GM12872 (cell line): Measurements from ENCODE around the gene ADCK2.
A peak's percentile ranks its signal among the peaks of the same experiment; 100 is the strongest.

Experiments used
- CTCF ChIP-seq: IDR thresholded peaks from 3 replicates; pipeline ENCODE4 v1.5.1; 2011; ENCODE audit warnings: low read depth, mild to moderate bottlenecking, low read length, moderate library complexity; ENCODE audit not compliant: insufficient read depth

Gene ADCK2

GRCh38 chr7:140673774-140674155 lies 1.0 kb downstream of the ADCK2 start:
- TF ChIP-seq CTCF: no peak

GRCh38 chr7:140674356-140674800 lies 1.6 kb downstream of the ADCK2 start:
- no peak for TF ChIP-seq CTCF

- TF ChIP-seq CTCF: peak; percentile 37; the same call in 1 of the 3 replicates
Measured at GRCh38 chr7:140674899-140675701, 2.4 kb downstream of the ADCK2 start.

DNA sequence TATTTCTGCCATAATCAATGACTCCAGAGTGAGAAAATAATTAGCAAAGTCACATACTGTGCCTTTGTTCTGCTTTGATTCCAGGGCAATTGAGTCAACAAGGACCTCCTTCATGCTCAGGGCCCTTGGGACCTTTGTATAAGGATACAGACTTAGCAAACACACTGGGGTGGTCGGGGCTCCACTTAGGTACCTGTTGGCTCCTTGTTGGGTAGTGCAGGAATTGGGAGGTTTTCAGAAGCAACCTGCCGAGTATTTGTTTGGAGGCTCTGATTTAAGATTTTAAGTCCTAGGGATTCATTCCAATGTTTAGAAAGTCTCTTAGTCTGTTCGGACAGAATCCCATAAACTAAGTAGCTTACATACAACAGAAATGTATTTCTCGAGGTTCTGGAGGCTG lies 3.0 kb downstream of the ADCK2 start:
- TF ChIP-seq CTCF: no peak

GRCh38 chr7:140676306-140676705 lies 3.6 kb downstream of the ADCK2 start:
- TF ChIP-seq CTCF: no peak

DNA sequence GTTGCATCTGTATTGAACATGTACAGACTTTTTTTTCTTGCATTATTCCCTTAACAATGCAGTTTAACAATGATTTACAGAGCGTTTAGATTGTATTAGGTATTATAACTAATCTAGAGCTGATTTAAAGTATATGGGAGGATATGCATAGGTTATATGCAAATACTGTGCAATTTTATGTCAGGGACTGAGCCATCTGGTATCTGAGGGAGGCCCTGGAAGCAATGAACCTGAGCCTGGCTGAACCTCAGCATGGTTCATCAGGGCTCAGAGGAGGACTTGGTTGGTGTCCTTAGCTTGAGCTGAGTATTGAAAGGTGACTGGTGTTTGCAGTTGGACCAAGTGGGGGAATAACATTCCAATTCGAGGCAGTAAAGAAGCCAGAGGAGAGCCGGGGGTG lies 4.8 kb downstream of the ADCK2 start:
- TF ChIP-seq CTCF: no peak

- no peak for TF ChIP-seq CTCF
Measured at GRCh38 chr7:140678081-140678815, 5.5 kb downstream of the ADCK2 start.
